22Rv1 (cell line): ENCODE data around the gene PLXNA2.

Experiments used
- CTCF ChIP-seq: fragments of 450-650 bp; IDR thresholded peaks from 2 replicates; pipeline ENCODE4 v1.5.1; 2017; ENCODE audit warnings: mild to moderate bottlenecking
- ZFX ChIP-seq: fragments of 450-650 bp; IDR thresholded peaks from 2 replicates; pipeline ENCODE4 v1.6.1; 2017; ENCODE audit warnings: antibody characterized with exemption, borderline replicate concordance

- no peak for TF ChIP-seq CTCF
- no peak for TF ChIP-seq ZFX
Observed at GRCh38 chr1:208222376-208223126, 21.6 kb downstream of the PLXNA2 start.
